AG09309 (cell line): ENCODE measurements around the gene PPP1R13L.

Source experiments
- DNase-seq: peaks from one replicate; pipeline ENCODE4 v3.0.0-alpha.2; 2010; ENCODE audit warnings: low read depth
- H3K4me3 ChIP-seq: 2 replicates; pipeline ENCODE4 v1.5.1; 2011; ENCODE audit warnings: mild to moderate bottlenecking, low read depth, low read length, moderate library complexity; ENCODE audit not compliant: control insufficient read depth
- TF ChIP-seq, protein P1 (sequence below): IDR thresholded peaks from 2 replicates; pipeline ENCODE4 v1.5.1; 2011; ENCODE audit warnings: mild to moderate bottlenecking, low read depth, low read length, inconsistent platforms; ENCODE audit not compliant: insufficient read depth, control insufficient read depth; ENCODE audit errors: missing control alignments

PPP1R13L gene

DNA sequence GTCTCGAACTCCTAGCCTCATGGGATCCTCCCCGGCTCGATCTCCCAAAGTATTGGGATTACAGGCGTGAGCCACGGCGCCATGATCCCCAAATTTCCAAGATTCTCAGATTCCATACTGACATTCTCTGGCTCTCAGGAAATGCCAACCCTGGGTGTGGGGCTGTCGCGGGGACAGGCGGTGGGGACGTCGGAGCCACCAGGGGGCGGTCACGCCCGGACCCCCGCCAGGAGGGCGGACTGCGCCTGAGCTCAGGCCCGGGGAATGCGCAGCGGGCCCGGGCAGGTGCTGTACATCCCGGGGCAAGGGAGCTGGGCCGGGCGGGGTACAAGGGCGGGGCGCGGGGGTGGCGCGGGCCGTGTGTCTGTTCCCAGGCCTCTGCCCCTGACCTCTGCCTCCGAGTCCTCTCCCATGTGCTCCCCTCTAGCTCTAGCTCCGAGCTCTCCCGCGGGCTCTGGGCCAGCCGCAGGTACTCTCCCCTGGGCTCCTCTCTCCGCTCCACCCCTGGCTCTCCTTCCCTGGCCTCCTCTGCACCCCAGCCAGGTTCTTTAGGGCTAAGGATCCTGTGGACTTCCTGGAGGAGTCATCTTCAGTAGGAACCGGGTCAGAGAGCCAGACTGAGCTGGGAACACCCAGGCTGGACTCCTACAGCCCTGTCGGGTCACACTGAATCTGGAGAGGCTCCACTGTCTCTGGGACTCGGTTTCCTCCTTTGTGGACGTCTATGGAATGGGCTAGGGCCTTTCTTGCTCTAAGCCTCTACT, 2.4 kb downstream of the PPP1R13L start:
- TF ChIP-seq, protein P1, sequence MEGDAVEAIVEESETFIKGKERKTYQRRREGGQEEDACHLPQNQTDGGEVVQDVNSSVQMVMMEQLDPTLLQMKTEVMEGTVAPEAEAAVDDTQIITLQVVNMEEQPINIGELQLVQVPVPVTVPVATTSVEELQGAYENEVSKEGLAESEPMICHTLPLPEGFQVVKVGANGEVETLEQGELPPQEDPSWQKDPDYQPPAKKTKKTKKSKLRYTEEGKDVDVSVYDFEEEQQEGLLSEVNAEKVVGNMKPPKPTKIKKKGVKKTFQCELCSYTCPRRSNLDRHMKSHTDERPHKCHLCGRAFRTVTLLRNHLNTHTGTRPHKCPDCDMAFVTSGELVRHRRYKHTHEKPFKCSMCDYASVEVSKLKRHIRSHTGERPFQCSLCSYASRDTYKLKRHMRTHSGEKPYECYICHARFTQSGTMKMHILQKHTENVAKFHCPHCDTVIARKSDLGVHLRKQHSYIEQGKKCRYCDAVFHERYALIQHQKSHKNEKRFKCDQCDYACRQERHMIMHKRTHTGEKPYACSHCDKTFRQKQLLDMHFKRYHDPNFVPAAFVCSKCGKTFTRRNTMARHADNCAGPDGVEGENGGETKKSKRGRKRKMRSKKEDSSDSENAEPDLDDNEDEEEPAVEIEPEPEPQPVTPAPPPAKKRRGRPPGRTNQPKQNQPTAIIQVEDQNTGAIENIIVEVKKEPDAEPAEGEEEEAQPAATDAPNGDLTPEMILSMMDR = peak; percentile 24
- no peak for DNase-seq
- no peak overlapping the region for H3K4me3 ChIP-seq

DNA sequence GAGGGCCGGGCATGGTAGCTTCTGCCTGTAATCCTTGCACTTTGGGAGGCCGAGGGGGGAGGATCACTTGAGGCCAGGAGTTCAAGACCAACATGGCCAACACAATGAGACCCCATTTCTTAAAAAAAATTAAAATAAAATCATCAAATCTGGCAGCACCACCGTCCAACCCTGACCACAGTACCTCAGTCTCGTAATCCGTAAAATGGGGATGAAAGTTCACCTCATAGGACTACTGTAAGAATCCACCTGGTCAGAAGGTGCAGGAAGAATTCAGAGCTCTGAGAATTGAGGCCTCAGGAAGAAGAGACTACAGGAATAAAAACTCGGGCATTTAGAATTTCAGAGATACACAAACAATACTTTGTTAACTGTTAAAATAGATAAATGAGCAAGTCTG, 3.1 kb downstream of the PPP1R13L start:
- no peak overlapping the region for H3K4me3 ChIP-seq
- TF ChIP-seq, protein P1 = no peak
- DNase-seq = no peak

DNA sequence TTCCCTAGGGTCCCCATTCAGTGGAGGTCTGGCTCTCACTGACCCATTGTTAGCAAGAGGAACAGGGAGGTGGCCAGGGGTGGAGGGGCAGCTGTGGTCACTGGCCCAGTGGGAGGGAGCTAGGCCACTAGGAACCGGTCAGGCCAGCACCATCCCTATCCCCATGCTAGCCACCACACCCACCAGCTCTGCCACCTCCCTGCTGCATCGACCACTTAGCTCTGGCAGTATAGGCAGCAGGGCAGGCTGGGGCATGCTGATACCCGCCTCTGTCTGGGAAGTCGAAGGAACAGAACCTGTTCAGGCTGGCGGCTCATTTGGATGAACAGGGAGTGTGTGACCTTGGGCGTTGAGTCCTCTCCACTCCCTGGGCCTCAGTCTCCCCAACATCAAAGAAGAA, 4.7 kb downstream of the PPP1R13L start:
- TF ChIP-seq, protein P1 = no peak
- H3K4me3 ChIP-seq = no peak overlapping the region
- no peak for DNase-seq

DNA sequence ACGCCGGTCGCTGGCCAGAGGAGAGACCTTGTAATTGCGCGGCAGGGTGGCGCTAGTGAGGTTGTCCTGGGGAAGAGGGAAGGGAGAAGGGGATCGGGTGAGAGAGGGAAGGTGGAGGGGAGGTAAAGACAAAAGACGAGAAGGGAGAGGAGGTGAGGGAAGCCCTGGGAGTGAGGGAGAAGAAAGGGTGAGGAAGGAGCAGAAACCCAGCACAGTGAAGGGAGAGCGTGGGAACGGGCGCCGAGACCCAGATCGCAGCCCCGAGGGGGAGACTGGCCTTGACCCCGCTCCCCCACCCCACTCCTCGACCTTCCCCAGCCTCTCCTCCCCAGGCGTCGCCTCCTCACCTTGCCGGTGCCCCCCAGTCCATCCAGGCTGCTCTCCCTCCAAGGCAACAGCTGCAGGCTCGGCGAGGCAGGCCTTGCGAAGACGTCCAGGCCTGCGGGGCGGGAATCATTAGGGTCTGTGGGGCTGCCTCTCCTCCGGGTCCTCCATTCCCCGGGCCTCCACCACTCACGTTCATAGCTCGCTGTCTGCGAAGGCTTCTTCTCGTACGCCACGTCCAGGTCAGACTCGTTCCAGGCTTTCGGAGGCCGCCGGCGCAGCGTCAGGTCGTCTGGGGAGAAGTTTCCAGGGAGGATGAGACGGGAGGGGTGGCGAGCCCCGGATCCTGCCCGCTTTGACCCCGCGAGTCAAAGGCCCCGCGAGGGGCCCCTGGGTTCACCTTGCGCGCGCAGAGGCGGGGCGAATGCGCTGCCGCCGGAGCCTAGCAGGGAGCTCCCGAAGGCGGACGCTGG, 8.8 kb downstream of the PPP1R13L start:
- no peak for DNase-seq
- TF ChIP-seq, protein P1 = no peak
- no peak overlapping the region for H3K4me3 ChIP-seq

DNA sequence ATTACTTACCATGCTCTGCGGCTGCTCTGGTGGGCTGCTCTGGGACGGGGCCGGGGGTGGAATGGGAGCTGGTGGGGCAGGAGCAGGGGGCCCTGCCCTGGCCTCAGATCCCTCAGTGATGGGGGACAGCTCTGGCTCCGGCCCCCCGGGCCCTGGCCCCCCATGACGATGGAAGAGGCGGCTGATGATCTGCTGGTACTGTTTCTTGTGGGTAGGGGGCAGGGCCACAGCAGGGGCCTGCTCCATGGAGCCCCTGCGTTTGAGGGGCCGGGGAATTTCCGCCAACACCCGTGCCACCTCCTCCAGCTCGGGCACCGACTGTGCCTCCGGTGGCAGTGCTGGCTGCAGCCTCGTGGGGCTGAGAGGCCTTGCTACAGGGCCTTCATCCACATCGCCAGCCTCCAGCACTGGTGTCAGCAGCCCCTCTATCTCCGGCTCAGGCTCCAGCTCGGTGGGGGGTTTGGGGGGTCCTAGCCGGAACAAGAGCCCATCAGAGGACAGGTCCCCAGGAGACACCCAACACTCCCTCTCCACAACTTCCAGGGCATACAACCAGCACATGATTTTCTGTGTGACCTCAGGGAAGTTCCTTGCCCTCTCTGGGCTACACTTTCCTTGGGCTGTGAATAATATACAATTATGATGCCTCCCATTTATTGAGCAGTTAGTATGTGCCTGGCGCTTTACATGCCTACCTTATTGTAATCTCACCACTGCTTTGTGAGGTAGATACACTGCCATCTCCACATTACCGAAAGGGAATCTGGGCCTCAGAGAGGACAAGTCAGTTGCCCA, 12.8 kb downstream of the PPP1R13L start:
- TF ChIP-seq, protein P1 = no peak
- DNase-seq = no peak
- H3K4me3 ChIP-seq = no peak overlapping the region

DNA sequence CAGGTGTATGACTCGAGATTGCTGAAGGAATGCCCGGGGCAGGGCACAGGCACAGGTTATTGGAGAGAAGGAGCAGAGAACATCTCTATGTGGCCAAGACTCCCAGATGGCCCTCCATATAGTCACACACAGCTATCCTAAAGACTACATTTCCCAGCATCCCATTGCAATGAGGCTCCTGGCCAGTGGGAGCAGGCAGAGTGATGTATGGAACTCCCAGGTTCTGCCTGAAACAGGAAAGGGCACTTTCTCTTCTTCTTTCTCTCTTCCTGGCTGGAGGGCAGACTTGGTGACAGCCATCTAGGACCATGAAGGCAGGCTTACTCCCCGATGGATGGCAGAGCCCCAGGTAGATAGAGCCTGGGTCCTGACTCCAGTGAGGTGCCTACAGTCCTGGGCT, 13.5 kb downstream of the PPP1R13L start:
- no peak for DNase-seq
- TF ChIP-seq, protein P1 = no peak
- no peak overlapping the region for H3K4me3 ChIP-seq
